Smooth muscle cell (in vitro differentiated cells): Measurements from ENCODE around the gene COLGALT1. TPM values are rescaled to one million over a fixed set of nuclear protein-coding genes. Genes with fewer than 3 reads are reported as not detected.

Source experiments
- DNase-seq: peaks from one replicate; lab custom pipeline; 2025; ENCODE audit not compliant: unreplicated experiment; lab: John Stamatoyannopoulos, UW
- H2AFZ ChIP-seq: fragments of 200-600 bp; sonication (generic); 2 replicates; pipeline ENCODE4 v1.6.0; 2016; ENCODE audit warnings: antibody characterized with exemption, low read depth, mild to moderate bottlenecking
- H3F3A ChIP-seq: fragments of 200-600 bp; sonication (generic); 2 replicates; pipeline ENCODE4 v1.6.0; 2017; ENCODE audit warnings: antibody characterized with exemption, low read depth
- H3K27ac ChIP-seq: fragments of 200-600 bp; sonication (generic); 2 replicates; pipeline ENCODE4 v1.5.1; 2016; ENCODE audit warnings: low read depth, mild to moderate bottlenecking
- H3K27me3 ChIP-seq: fragments of 200-600 bp; sonication (generic); 2 replicates; pipeline ENCODE4 v1.6.1; 2016; ENCODE audit warnings: low read depth, mild to moderate bottlenecking
- H3K36me3 ChIP-seq: fragments of 200-600 bp; sonication (generic); 2 replicates; pipeline ENCODE4 v1.5.1; 2016; ENCODE audit warnings: low read depth
- H3K4me1 ChIP-seq: fragments of 200-600 bp; sonication (generic); 2 replicates; pipeline ENCODE4 v1.5.1; 2016; ENCODE audit warnings: low read depth
- H3K4me2 ChIP-seq: fragments of 200-600 bp; sonication (generic); 2 replicates; pipeline ENCODE4 v1.6.0; 2016; ENCODE audit warnings: mild to moderate bottlenecking
- H3K4me3 ChIP-seq: fragments of 200-600 bp; sonication (generic); 2 replicates; pipeline ENCODE4 v1.5.1; 2016; ENCODE audit warnings: mild to moderate bottlenecking
- H3K79me2 ChIP-seq: fragments of 200-600 bp; sonication (generic); 2 replicates; pipeline ENCODE4 v1.6.0; 2016; ENCODE audit warnings: low read depth, mild to moderate bottlenecking
- H3K9ac ChIP-seq: fragments of 200-600 bp; sonication (generic); 2 replicates; pipeline ENCODE4 v1.6.0; 2016; ENCODE audit warnings: low read depth
- H3K9me3 ChIP-seq: fragments of 200-600 bp; sonication (generic); replicated peaks from 2 replicates; pipeline ENCODE4 v1.5.1; 2016; ENCODE audit warnings: low read depth
- H4K20me1 ChIP-seq: fragments of 200-600 bp; sonication (generic); 2 replicates; pipeline ENCODE4 v1.6.0; 2016; ENCODE audit warnings: low read depth
- WGBS: methylation state at CpG from one replicate; pipeline ENCODE4 v1.1.7; 2016; ENCODE audit warnings: low lambda C conversion rate; 5-methylcytosine and 5-hydroxymethylcytosine counted together
- polyA plus RNA-seq: library from polyadenylated mRNA; unstranded; fragments of >200 nt; fragmentation: Nextera tagmentation; extraction: Ambion mirVana; gene quantifications from 2 replicates; pipeline ENCODE4 v1.2.1, GENCODE V29; 2016
- total RNA-seq: library from RNA; depleted of rRNA; stranded (reverse); fragments of >200 nt; gene quantifications from 2 replicates; pipeline ENCODE4 v1.2.3, GENCODE V29; 2014
- TF ChIP-seq, protein P1 (sequence below): fragments of 200-600 bp; sonication (generic); IDR thresholded peaks from 2 replicates; pipeline ENCODE4 v1.5.1; 2017; ENCODE audit warnings: borderline replicate concordance, mild to moderate bottlenecking, antibody characterized with exemption; ENCODE audit not compliant: insufficient read depth, poor library complexity, severe bottlenecking

Gene COLGALT1
- total and polyA plus RNA-seq, 2 experiments from 2014 or later: 126 to 151 TPM

- no peak overlapping the region for H3K9ac ChIP-seq
- TF ChIP-seq, protein P1, sequence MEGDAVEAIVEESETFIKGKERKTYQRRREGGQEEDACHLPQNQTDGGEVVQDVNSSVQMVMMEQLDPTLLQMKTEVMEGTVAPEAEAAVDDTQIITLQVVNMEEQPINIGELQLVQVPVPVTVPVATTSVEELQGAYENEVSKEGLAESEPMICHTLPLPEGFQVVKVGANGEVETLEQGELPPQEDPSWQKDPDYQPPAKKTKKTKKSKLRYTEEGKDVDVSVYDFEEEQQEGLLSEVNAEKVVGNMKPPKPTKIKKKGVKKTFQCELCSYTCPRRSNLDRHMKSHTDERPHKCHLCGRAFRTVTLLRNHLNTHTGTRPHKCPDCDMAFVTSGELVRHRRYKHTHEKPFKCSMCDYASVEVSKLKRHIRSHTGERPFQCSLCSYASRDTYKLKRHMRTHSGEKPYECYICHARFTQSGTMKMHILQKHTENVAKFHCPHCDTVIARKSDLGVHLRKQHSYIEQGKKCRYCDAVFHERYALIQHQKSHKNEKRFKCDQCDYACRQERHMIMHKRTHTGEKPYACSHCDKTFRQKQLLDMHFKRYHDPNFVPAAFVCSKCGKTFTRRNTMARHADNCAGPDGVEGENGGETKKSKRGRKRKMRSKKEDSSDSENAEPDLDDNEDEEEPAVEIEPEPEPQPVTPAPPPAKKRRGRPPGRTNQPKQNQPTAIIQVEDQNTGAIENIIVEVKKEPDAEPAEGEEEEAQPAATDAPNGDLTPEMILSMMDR: no peak
- 26% methylated on average over 8 of the region's 8 CpGs for WGBS
Measured at GRCh38 chr19:17530586-17530985, 24.9 kb upstream of the COLGALT1 start.

GRCh38 chr19:17532116-17532515, 23.3 kb upstream of the COLGALT1 start:
- Histone ChIP-seq H3K4me2 (no peak overlapping the region), H3K9ac (no peak overlapping the region), H3K36me3 (no peaks in the 10 kb centered on the region), H2AFZ (no peak overlapping the region), H3K27me3 (no peaks in the 10 kb centered on the region), H4K20me1 (no peaks in the 10 kb centered on the region), H3K9me3 (no peaks in the 10 kb centered on the region), H3K27ac (no peak overlapping the region), H3F3A (no peaks in the 10 kb centered on the region), H3K4me1 (no peaks in the 10 kb centered on the region), H3K79me2 (no peaks in the 10 kb centered on the region), H3K4me3 (no peak overlapping the region)
- no peak for DNase-seq
- 93% methylated on average over 16 of the region's 16 CpGs for WGBS
- TF ChIP-seq, protein P1: no peak

More at GRCh38 chr19:17530586-17530985, 24.9 kb upstream of the COLGALT1 start:
- no peak overlapping the region for H3K4me3 ChIP-seq
- H3K79me2 ChIP-seq: no peaks in the 10 kb centered on the region
- H3K36me3 ChIP-seq: no peaks in the 10 kb centered on the region
- H3F3A ChIP-seq: no peaks in the 10 kb centered on the region
- H2AFZ ChIP-seq: no peak overlapping the region
- no peaks in the 10 kb centered on the region for H3K4me1 ChIP-seq
- H3K4me2 ChIP-seq: no peak overlapping the region
- DNase-seq: no peak
- H3K9me3 ChIP-seq: no peaks in the 10 kb centered on the region
- no peak overlapping the region for H3K27ac ChIP-seq
- H4K20me1 ChIP-seq: no peaks in the 10 kb centered on the region
- no peaks in the 10 kb centered on the region for H3K27me3 ChIP-seq

- 80% methylated on average over 7 of the region's 7 CpGs for WGBS
- H3F3A ChIP-seq: no peaks in the 10 kb centered on the region
Measured at GRCh38 chr19:17532557-17532956, 22.9 kb upstream of the COLGALT1 start.

GRCh38 chr19:17534767-17535166, 20.7 kb upstream of the COLGALT1 start:
- no peaks in the 10 kb centered on the region for H3K4me1 ChIP-seq
- no peaks in the 10 kb centered on the region for H4K20me1 ChIP-seq
- H3K4me3 ChIP-seq: no peak overlapping the region
- H3K79me2 ChIP-seq: no peaks in the 10 kb centered on the region
- H3K27me3 ChIP-seq: peaks cover 5% of the 10 kb centered on the region
- no peak overlapping the region for H3K27ac ChIP-seq
- H3K36me3 ChIP-seq: no peaks in the 10 kb centered on the region
- no peak overlapping the region for H3K4me2 ChIP-seq
- TF ChIP-seq, protein P1: no peak
- no peak overlapping the region for H3K9ac ChIP-seq
- no peaks in the 10 kb centered on the region for H3K9me3 ChIP-seq
- H2AFZ ChIP-seq: no peak overlapping the region
- no peak for DNase-seq
- H3F3A ChIP-seq: no peaks in the 10 kb centered on the region

More at GRCh38 chr19:17532557-17532956, 22.9 kb upstream of the COLGALT1 start:
- H3K27ac ChIP-seq: no peak overlapping the region
- no peak for DNase-seq
- H2AFZ ChIP-seq: no peak overlapping the region
- no peaks in the 10 kb centered on the region for H3K79me2 ChIP-seq
- H3K9ac ChIP-seq: no peak overlapping the region
- no peaks in the 10 kb centered on the region for H3K9me3 ChIP-seq
- H3K4me2 ChIP-seq: no peak overlapping the region
- H4K20me1 ChIP-seq: no peaks in the 10 kb centered on the region
- H3K36me3 ChIP-seq: no peaks in the 10 kb centered on the region
- H3K4me3 ChIP-seq: no peak overlapping the region
- no peaks in the 10 kb centered on the region for H3K27me3 ChIP-seq
- TF ChIP-seq, protein P1: no peak
- no peaks in the 10 kb centered on the region for H3K4me1 ChIP-seq
